HepG2 (cell line): ENCODE measurements around the gene RCN1. TPM values are rescaled to one million over a fixed set of nuclear protein-coding genes. Genes with fewer than 3 reads are reported as not detected.
A peak's percentile ranks its signal among the peaks of the same experiment; 100 is the strongest.
"Not testable (repeated sequence)": the region's sequence is repeated elsewhere in the genome, so short reads cannot be mapped to it uniquely, and the experiment has no call there.

Experiments
- ARID3A ChIP-seq: IDR thresholded peaks from 2 replicates; pipeline ENCODE4 v1.6.1; 2012; ENCODE audit warnings: low read depth, low read length, improper control_type of control experiment
- EP300 ChIP-seq, 3 experiments: sonication (generic) in 1 of 3; formaldehyde crosslinking in 1 of 3; IDR thresholded peaks; 2 replicates each; pipeline versions ENCODE4 v1.5.1 to v1.6.1; 2011 to 2020; ENCODE audit warnings: low read depth in 2 of 3, low read length in 2 of 3, borderline replicate concordance in 1 of 3, improper control_type of control experiment in 1 of 3, mild to moderate bottlenecking in 1 of 3, missing genetic modification reagents in 1 of 3, moderate library complexity in 1 of 3
- FOXA3 ChIP-seq: IDR thresholded peaks from 2 replicates; pipeline ENCODE4 v1.6.1; 2016; ENCODE audit warnings: missing genetic modification reagents, missing compliant biosample characterization
- FOXP4 ChIP-seq: sonication (generic); formaldehyde crosslinking; IDR thresholded peaks from 2 replicates; pipeline ENCODE4 v1.4.0; 2020; ENCODE audit warnings: missing genetic modification reagents
- HDAC1 ChIP-seq: sonication (generic); formaldehyde crosslinking; IDR thresholded peaks from 2 replicates; pipeline ENCODE4 v1.5.1; 2020; ENCODE audit warnings: mild to moderate bottlenecking, missing genetic modification reagents
- KDM1A ChIP-seq: IDR thresholded peaks from 2 replicates; pipeline ENCODE4 v1.6.1; 2016; ENCODE audit warnings: missing compliant biosample characterization
- MEIS2 ChIP-seq: sonication (generic); formaldehyde crosslinking; IDR thresholded peaks from 2 replicates; pipeline ENCODE4 v1.9.0; 2021; ENCODE audit warnings: mild to moderate bottlenecking, missing genetic modification reagents
- PRDM10 ChIP-seq: sonication (generic); formaldehyde crosslinking; IDR thresholded peaks from 2 replicates; pipeline ENCODE4 v1.4.0; 2020; ENCODE audit warnings: low read depth, missing genetic modification reagents
- RARA ChIP-seq: IDR thresholded peaks from 2 replicates; pipeline ENCODE4 v1.6.1; 2016; ENCODE audit warnings: missing genetic modification reagents, missing compliant biosample characterization
- RXRA ChIP-seq: sonication (generic); formaldehyde crosslinking; IDR thresholded peaks from 2 replicates; pipeline ENCODE4 v1.5.1; 2020; ENCODE audit warnings: missing genetic modification reagents
- UBTF ChIP-seq: sonication (generic); formaldehyde crosslinking; IDR thresholded peaks from 2 replicates; pipeline ENCODE4 v1.4.0; 2020; ENCODE audit warnings: mild to moderate bottlenecking, missing genetic modification reagents
- ZNF644 ChIP-seq: IDR thresholded peaks from 2 replicates; pipeline ENCODE4 v1.6.1; 2016; ENCODE audit warnings: low read depth
- ZNF816 ChIP-seq: sonication (generic); formaldehyde crosslinking; IDR thresholded peaks from 2 replicates; pipeline ENCODE4 v1.8.0; 2022; ENCODE audit warnings: missing genetic modification reagents, mild to moderate bottlenecking, borderline replicate concordance
- polyA plus RNA-seq, 8 experiments: library from polyadenylated mRNA; depleted of rRNA in 3 of 8; stranded (reverse) in 7 of 8; unstranded in 1 of 8; fragments of >200 nt; fragmentation: Illumina TruSeq in 4 of 8; extraction: Trizol in 4 of 8; gene quantifications; 2 replicates each; pipeline versions ENCODE4 v1.2.1 to v1.2.3, GENCODE V29; 2011 to 2016; ENCODE audit warnings: low read depth in 4 of 8, missing spikeins in 1 of 8, mixed read lengths in 1 of 8; ENCODE audit not compliant: insufficient read depth in 1 of 8
- total RNA-seq, 5 experiments: library from RNA; depleted of rRNA; stranded (reverse); fragments of >200 nt; fragmentation: Illumina TruSeq; extraction: Trizol; gene quantifications; 2 replicates each; pipeline ENCODE4 v1.2.3, GENCODE V29; 2016; ENCODE audit warnings: low read depth in 1 of 5

The RCN1 gene
- total and polyA plus RNA-seq, 2 of the 13 experiments (the other 11 are each of a cell fraction or from before 2014, with no cell fraction given): 22.0 to 28.5 TPM

GRCh38 chr11:32103121-32103719 is 12.3 kb downstream of the RCN1 start (continued):
- 0 out of 2 replicates have a peak, but pooled peaks have one; percentile 19 for TF ChIP-seq UBTF (CRISPR knock-in tag)
- peak; percentile 59; the same call in 1 of the 2 replicates for TF ChIP-seq RXRA (CRISPR knock-in tag)
- peak; percentile 50; the same call in 1 of the 2 replicates for TF ChIP-seq ZNF816 (CRISPR knock-in tag)
- TF ChIP-seq FOXA3: peak; percentile 97
- TF ChIP-seq EP300 (IDR thresholded peaks at IDR 0.05; ENCODE audit: low read depth in 2 of 2, low read length in 2 of 2): peak; percentile 31 to 61; a peak in 3 of 4 replicates
- not testable (repeated sequence) for TF ChIP-seq EP300 (CRISPR knock-in tag; IDR thresholded peaks at IDR 0.05; ENCODE audit: borderline replicate concordance)
- peak; percentile 67 for TF ChIP-seq HDAC1 (CRISPR knock-in tag)
- TF ChIP-seq ZNF644 (CRISPR knock-in tag): 0 out of 2 replicates have a peak, but pooled peaks have one; percentile 34
- TF ChIP-seq RARA (CRISPR knock-in tag): peak; percentile 96
- TF ChIP-seq MEIS2 (CRISPR knock-in tag): peak; percentile 79
- 0 out of 2 replicates have a peak, but pooled peaks have one; percentile 56 for TF ChIP-seq KDM1A
- peak; percentile 76 for TF ChIP-seq FOXP4 (CRISPR knock-in tag)
- peak; percentile 82; the same call in 1 of the 2 replicates for TF ChIP-seq ARID3A
- 0 out of 2 replicates have a peak, but pooled peaks have one; percentile 29 for TF ChIP-seq PRDM10
